ENCODE measurements around the gene TBC1D22A.

The TBC1D22A gene

GRCh38 chr22:47030881-47031627, 268.6 kb downstream of the TBC1D22A start:
- Mint-ChIP-seq H3K36me3 (peaks cover 10% of the 10 kb centered on the region), H3K4me1 (peaks cover 8% of the 10 kb centered on the region), H3K4me3 (no peak overlapping the region), H3K9me3 (no peaks in the 10 kb centered on the region), H3K27ac (no peak overlapping the region), H3K27me3 (no peaks in the 10 kb centered on the region)
- DNase-seq (ENCODE audit: low spot score in 2 of 2) (no peak), ATAC-seq (ENCODE audit: low read depth) (no peak)

- Mint-ChIP-seq H3K4me1 (peaks cover 8% of the 10 kb centered on the region), H3K4me3 (no peak overlapping the region), H3K27ac (no peak overlapping the region), H3K9me3 (no peaks in the 10 kb centered on the region), H3K27me3 (no peaks in the 10 kb centered on the region), H3K36me3 (peaks cover 10% of the 10 kb centered on the region)
- DNase-seq (ENCODE audit: low spot score in 2 of 2) (no peak), ATAC-seq (ENCODE audit: low read depth) (no peak)
Measured at GRCh38 chr22:47031628-47031915, 269.1 kb downstream of the TBC1D22A start.

GRCh38 chr22:47032091-47032943, 269.9 kb downstream of the TBC1D22A start:
- Mint-ChIP-seq H3K27ac (no peak overlapping the region), H3K27me3 (no peaks in the 10 kb centered on the region), H3K4me3 (no peak overlapping the region), H3K36me3 (peaks cover 12% of the 10 kb centered on the region), H3K9me3 (no peaks in the 10 kb centered on the region), H3K4me1 (peaks cover 8% of the 10 kb centered on the region)
- no peak for DNase-seq (ENCODE audit: low spot score in 2 of 2)
- no peak for ATAC-seq (ENCODE audit: low read depth)

- H3K27me3 Mint-ChIP-seq, result no peaks in the 10 kb centered on the region
- peaks cover 15% of the 10 kb centered on the region for H3K36me3 Mint-ChIP-seq
- H3K9me3 Mint-ChIP-seq, result no peaks in the 10 kb centered on the region
- H3K27ac Mint-ChIP-seq, result no peak overlapping the region
- H3K4me3 Mint-ChIP-seq, result no peak overlapping the region
- peaks cover 8% of the 10 kb centered on the region for H3K4me1 Mint-ChIP-seq
- DNase-seq (ENCODE audit: low spot score in 2 of 2), result no peak
- ATAC-seq (ENCODE audit: low read depth), result no peak
Measured at GRCh38 chr22:47032956-47033647, 270.7 kb downstream of the TBC1D22A start.

GRCh38 chr22:47033648-47034000, 271.2 kb downstream of the TBC1D22A start:
- DNase-seq (ENCODE audit: low spot score in 2 of 2) (no peak), ATAC-seq (ENCODE audit: low read depth) (no peak)
- H3K4me1 Mint-ChIP-seq, result peaks cover 5% of the 10 kb centered on the region
- peaks cover 19% of the 10 kb centered on the region for H3K36me3 Mint-ChIP-seq
- no peaks in the 10 kb centered on the region for H3K27me3 Mint-ChIP-seq
- no peaks in the 10 kb centered on the region for H3K9me3 Mint-ChIP-seq
- H3K27ac Mint-ChIP-seq, result no peak overlapping the region
- H3K4me3 Mint-ChIP-seq, result no peak overlapping the region

GRCh38 chr22:47034076-47034808, 271.8 kb downstream of the TBC1D22A start:
- Mint-ChIP-seq H3K27ac (no peak overlapping the region), H3K4me3 (no peak overlapping the region), H3K36me3 (peaks cover 19% of the 10 kb centered on the region), H3K9me3 (no peaks in the 10 kb centered on the region), H3K27me3 (no peaks in the 10 kb centered on the region), H3K4me1 (peaks cover 5% of the 10 kb centered on the region)
- DNase-seq (ENCODE audit: low spot score in 2 of 2), result no peak
- no peak for ATAC-seq (ENCODE audit: low read depth)

- H3K27me3 Mint-ChIP-seq, result no peaks in the 10 kb centered on the region
- peaks cover 5% of the 10 kb centered on the region for H3K4me1 Mint-ChIP-seq
- ATAC-seq (ENCODE audit: low read depth) (no peak), DNase-seq (ENCODE audit: low spot score in 2 of 2) (no peak)
- no peaks in the 10 kb centered on the region for H3K9me3 Mint-ChIP-seq
- H3K27ac Mint-ChIP-seq, result no peak overlapping the region
- H3K36me3 Mint-ChIP-seq, result peaks cover 23% of the 10 kb centered on the region
- no peak overlapping the region for H3K4me3 Mint-ChIP-seq
Measured at GRCh38 chr22:47034905-47035419, 272.5 kb downstream of the TBC1D22A start.

- H3K27ac Mint-ChIP-seq, result no peak overlapping the region
- H3K27me3 Mint-ChIP-seq, result no peaks in the 10 kb centered on the region
- no peak overlapping the region for H3K4me3 Mint-ChIP-seq
- no peak for DNase-seq (ENCODE audit: low spot score in 2 of 2)
- H3K36me3 Mint-ChIP-seq, result peaks cover 27% of the 10 kb centered on the region
- peaks cover 9% of the 10 kb centered on the region for H3K4me1 Mint-ChIP-seq
- H3K9me3 Mint-ChIP-seq, result no peaks in the 10 kb centered on the region
- ATAC-seq (ENCODE audit: low read depth), result no peak
Measured at GRCh38 chr22:47035425-47035881, 273.0 kb downstream of the TBC1D22A start.

- Mint-ChIP-seq H3K4me3 (no peak overlapping the region), H3K9me3 (no peaks in the 10 kb centered on the region), H3K27me3 (no peaks in the 10 kb centered on the region), H3K27ac (no peak overlapping the region), H3K36me3 (peaks cover 26% of the 10 kb centered on the region), H3K4me1 (peaks cover 11% of the 10 kb centered on the region)
- ATAC-seq (ENCODE audit: low read depth) (no peak), DNase-seq (ENCODE audit: low spot score in 2 of 2) (no peak)
Measured at GRCh38 chr22:47036352-47036751, 273.9 kb downstream of the TBC1D22A start.

GRCh38 chr22:47036936-47037485, 274.6 kb downstream of the TBC1D22A start:
- Mint-ChIP-seq H3K4me1 (peaks cover 10% of the 10 kb centered on the region), H3K27me3 (no peaks in the 10 kb centered on the region), H3K4me3 (no peak overlapping the region), H3K9me3 (no peaks in the 10 kb centered on the region), H3K36me3 (peaks cover 25% of the 10 kb centered on the region), H3K27ac (no peak overlapping the region)
- ATAC-seq (ENCODE audit: low read depth) (no peak), DNase-seq (ENCODE audit: low spot score in 2 of 2) (no peak)

GRCh38 chr22:47038206-47038835, 275.9 kb downstream of the TBC1D22A start:
- H3K9me3 Mint-ChIP-seq, result no peaks in the 10 kb centered on the region
- no peaks in the 10 kb centered on the region for H3K27me3 Mint-ChIP-seq
- H3K36me3 Mint-ChIP-seq, result peaks cover 22% of the 10 kb centered on the region
- DNase-seq (ENCODE audit: low spot score in 2 of 2), result no peak
- H3K4me1 Mint-ChIP-seq, result peaks cover 10% of the 10 kb centered on the region
- peak overlapping the region; percentile 8 for H3K27ac Mint-ChIP-seq
- no peak overlapping the region for H3K4me3 Mint-ChIP-seq
- ATAC-seq (ENCODE audit: low read depth), result no peak

GRCh38 chr22:47039356-47039755, 276.9 kb downstream of the TBC1D22A start:
- no peak overlapping the region for H3K4me3 Mint-ChIP-seq
- ATAC-seq (ENCODE audit: low read depth) (no peak), DNase-seq (ENCODE audit: low spot score in 2 of 2) (no peak)
- H3K27me3 Mint-ChIP-seq, result no peaks in the 10 kb centered on the region
- H3K4me1 Mint-ChIP-seq, result peaks cover 15% of the 10 kb centered on the region
- peaks cover 20% of the 10 kb centered on the region for H3K36me3 Mint-ChIP-seq
- H3K27ac Mint-ChIP-seq, result peak overlapping the region; percentile 43
- H3K9me3 Mint-ChIP-seq, result no peaks in the 10 kb centered on the region
